A673 (cell line): ENCODE results near the gene FAR1. TPM values are rescaled to one million over a fixed set of nuclear protein-coding genes. Genes with fewer than 3 reads are reported as not detected.

Source experiments
- BruUV-seq: library from RNA; stranded (reverse); fragments of 400-500 nt; replicated peaks from 2 replicates; lab custom pipeline; 2021; lab: Mats Ljungman, UMichigan
- CTCF ChIA-PET: fragments of 300-600 bp; sonication (Branson Sonifier 250); formaldehyde crosslinking; loops from one replicate; lab custom pipeline; 2022; ENCODE audit warnings: antibody characterized with exemption; lab: Charles Lee
- POLR2A ChIA-PET: fragments of 300-600 bp; sonication (Branson Sonifier 250); formaldehyde crosslinking; loops from one replicate; lab custom pipeline; 2022; ENCODE audit warnings: antibody characterized with exemption; ENCODE audit not compliant: low non-redundant PET; lab: Charles Lee
- DNase-seq: peaks from one replicate; pipeline ENCODE4 v3.0.0-alpha.2; 2015; ENCODE audit warnings: low spot score
- H3K27ac ChIP-seq: fragments of 200-600 bp; sonication (generic); 2 replicates; pipeline ENCODE4 v1.5.1; 2016; ENCODE audit warnings: mixed run types, low read depth, mild to moderate bottlenecking, mixed read lengths, antibody characterized with exemption, low read length; ENCODE audit not compliant: poor library complexity, severe bottlenecking
- H3K27me3 ChIP-seq: fragments of 200-600 bp; sonication (generic); replicated peaks from 2 replicates; pipeline ENCODE4 v1.6.1; 2017; ENCODE audit warnings: mixed run types, low read depth, mild to moderate bottlenecking, mixed read lengths, antibody characterized with exemption, low read length; ENCODE audit not compliant: insufficient read depth, poor library complexity
- H3K36me3 ChIP-seq: fragments of 200-600 bp; sonication (generic); 2 replicates; pipeline ENCODE4 v1.6.1; 2016; ENCODE audit warnings: mixed run types, mild to moderate bottlenecking, mixed read lengths, antibody characterized with exemption, low read length; ENCODE audit not compliant: insufficient read depth, poor library complexity, severe bottlenecking
- H3K4me1 ChIP-seq: fragments of 200-600 bp; sonication (generic); 2 replicates; pipeline ENCODE4 v1.6.1; 2017; ENCODE audit warnings: mixed run types, mild to moderate bottlenecking, mixed read lengths, antibody characterized with exemption, low read length; ENCODE audit not compliant: insufficient read depth, poor library complexity, severe bottlenecking
- H3K4me3 ChIP-seq: fragments of 200-600 bp; sonication (generic); 2 replicates; pipeline ENCODE4 v1.5.1; 2016; ENCODE audit warnings: low read depth, mixed run types, mild to moderate bottlenecking, mixed read lengths, low read length; ENCODE audit not compliant: poor library complexity, severe bottlenecking
- H3K9me3 ChIP-seq: fragments of 200-600 bp; sonication (generic); 2 replicates; pipeline ENCODE4 v1.6.1; 2016; ENCODE audit warnings: mixed run types, low read depth, mild to moderate bottlenecking, mixed read lengths, antibody characterized with exemption, low read length; ENCODE audit not compliant: poor library complexity, severe bottlenecking
- CTCF ChIP-seq: fragments of 300-800, 200-600 bp; sonication (generic); conservative IDR thresholded peaks from 2 replicates; pipeline ENCODE4 v1.5.1; 2017; ENCODE audit warnings: low read depth, mild to moderate bottlenecking, antibody characterized with exemption, low read length, moderate library complexity, mixed read lengths
- EZH2 ChIP-seq: fragments of 200-600 bp; sonication (generic); IDR thresholded peaks from 2 replicates; pipeline ENCODE4 v1.6.1; 2017; ENCODE audit warnings: borderline replicate concordance, low read depth, mild to moderate bottlenecking, mixed read lengths, antibody characterized with exemption, low read length; ENCODE audit not compliant: poor library complexity, severe bottlenecking
- intact Hi-C: fragments of 100-400 bp; cut with micrococcal nuclease; formaldehyde crosslinking; loops from one replicate; pipeline ENCODE4 v1.10.0; 2022; ENCODE audit not compliant: unreplicated experiment
- total RNA-seq: library from RNA; stranded (reverse); gene quantifications from 2 replicates; pipeline ENCODE4 v1.2.3, GENCODE V29; 2021

FAR1 gene
- total RNA-seq, 1 experiment from 2014 or later, result 66.6 TPM

GRCh38 chr11:13637125-13638069, 31.1 kb upstream of the FAR1 start:
- BruUV-seq, result no TSS peak
- Histone ChIP-seq H3K27ac (no peak overlapping the region), H3K9me3 (no peaks in the 10 kb centered on the region), H3K4me3 (no peak overlapping the region), H3K4me1 (no peaks in the 10 kb centered on the region), H3K27me3 (peaks cover 25% of the 10 kb centered on the region), H3K36me3 (no peaks in the 10 kb centered on the region)
- intact Hi-C loops, result no loop called here
- ChIA-PET CTCF (no interaction called here), POLR2A (no interaction called here)
- no peak for DNase-seq
- TF ChIP-seq CTCF, result no peak
- TF ChIP-seq EZH2, result no peak

- intact Hi-C loops, result no loop called here
Measured at GRCh38 chr11:13638422-13638821, 30.0 kb upstream of the FAR1 start.

GRCh38 chr11:13644997-13645687, 23.3 kb upstream of the FAR1 start:
- no peaks in the 10 kb centered on the region for H3K9me3 ChIP-seq
- no peak for DNase-seq
- no peaks in the 10 kb centered on the region for H3K4me1 ChIP-seq
- no peak overlapping the region for H3K4me3 ChIP-seq
- ChIA-PET CTCF (no interaction called here), POLR2A (no interaction called here)
- peaks cover 8% of the 10 kb centered on the region for H3K27me3 ChIP-seq
- TF ChIP-seq EZH2 (no peak), CTCF (no peak)
- intact Hi-C loops, result no loop called here
- H3K36me3 ChIP-seq, result no peaks in the 10 kb centered on the region
- BruUV-seq, result no TSS peak
- H3K27ac ChIP-seq, result no peak overlapping the region

More at GRCh38 chr11:13638422-13638821, 30.0 kb upstream of the FAR1 start:
- Histone ChIP-seq H3K27ac (no peak overlapping the region), H3K36me3 (no peaks in the 10 kb centered on the region), H3K9me3 (no peaks in the 10 kb centered on the region), H3K27me3 (peaks cover 25% of the 10 kb centered on the region), H3K4me1 (no peaks in the 10 kb centered on the region), H3K4me3 (no peak overlapping the region)
- TF ChIP-seq EZH2, result no peak
- TF ChIP-seq CTCF, result no peak
- ChIA-PET POLR2A (no interaction called here), CTCF (no interaction called here)
- DNase-seq, result no peak
- BruUV-seq, result no TSS peak
